ENCODE measurements around the gene SMDT1. TPM values are rescaled to one million over a fixed set of nuclear protein-coding genes. Genes with fewer than 3 reads are reported as not detected.

The SMDT1 gene
- polyA plus RNA-seq, 2 of the 4 experiments (the other 2 are of a cell fraction): 25.3 to 27.1 TPM

- no peak for TF ChIP-seq REST (IDR thresholded peaks at IDR 0.05)
Observed at GRCh38 chr22:42061041-42061440, 18.5 kb upstream of the SMDT1 start (continued).

- ChIA-PET CTCF (interaction anchor here (1.0 to 1.1 kb wide), 2 partner anchors 16 to 103 kb away, joined by 3 to 5 read pairs; no protein-coding TSS in a partner anchor), POLR2A (no interaction called here)
- DNase-seq (ENCODE audit: low read depth in 1 of 2, low spot score in 1 of 2) (no peak), ATAC-seq (no peak), FAIRE-seq (no peak)
- Histone ChIP-seq H3K4me1 (no peaks in the 10 kb centered on the region), H3K9me3 (0 out of 3 replicates have a peak, but pooled peaks cover 5% of the 10 kb centered on the region), H3K4me2 (no peak overlapping the region), H3K4me3 (no peak overlapping the region), H3K27ac (no peak overlapping the region)
- TF ChIP-seq REST (IDR thresholded peaks at IDR 0.05) (no peak), EP300 (IDR thresholded peaks at IDR 0.05) (no peak), BHLHE40 (IDR thresholded peaks at IDR 0.05; ENCODE audit: low read depth, low read length) (no peak), KDM5A (IDR thresholded peaks at IDR 0.05) (no peak), CBX8 (IDR thresholded peaks at IDR 0.05) (no peak), HEYL (CRISPR knock-in tag; IDR thresholded peaks at IDR 0.05) (no peak), CEBPB (IDR thresholded peaks at IDR 0.05) (no peak), RARB (CRISPR knock-in tag; IDR thresholded peaks at IDR 0.05) (no peak), ESRRA (IDR thresholded peaks at IDR 0.05; ENCODE audit: borderline replicate concordance, low read length) (no peak), ZNF302 (CRISPR knock-in tag; IDR thresholded peaks at IDR 0.05) (no peak), HOXB13 (CRISPR knock-in tag; IDR thresholded peaks at IDR 0.05; ENCODE audit: low read depth) (no peak), POLR2AphosphoS2 (conservative IDR thresholded peaks at IDR 0.05; ENCODE audit: low read length) (no peak), TP53 (CRISPR knock-in tag; IDR thresholded peaks at IDR 0.05) (no peak), CHD2 (IDR thresholded peaks at IDR 0.05; ENCODE audit: low read length, partially characterized antibody) (no peak), MAFK (IDR thresholded peaks at IDR 0.05; ENCODE audit: partially characterized antibody) (no peak), FOSB (CRISPR knock-in tag; IDR thresholded peaks at IDR 0.05) (no peak), ZFP36 (IDR thresholded peaks at IDR 0.05; ENCODE audit: borderline replicate concordance, partially characterized antibody) (no peak), NFE2L2 (conservative IDR thresholded peaks at IDR 0.05; ENCODE audit: low read length) (no peak), USF2 (IDR thresholded peaks at IDR 0.05) (no peak)
- WGBS (ENCODE audit: missing lambda C conversion rate): 85% methylated on average over 10 of the region's 10 CpGs
Observed at GRCh38 chr22:42062506-42063170, 16.9 kb upstream of the SMDT1 start.
